Activated CD8-positive, alpha-beta memory T cell treated with anti-CD3 and anti-CD28 coated beads for 48 hours (primary cell): ENCODE measurements around the gene SLC44A4.
A peak's percentile ranks its signal among the peaks of the same experiment; 100 is the strongest.
"Not testable (repeated sequence)": the region's sequence is repeated elsewhere in the genome, so short reads cannot be mapped to it uniquely, and the experiment has no call there.

ENCODE experiments used
- DNase-seq, 3 experiments: peaks; one replicate each; pipeline ENCODE4 v3.0.0-alpha.2; 2020; ENCODE audit warnings: low read depth in 2 of 3, low spot score in 2 of 3

SLC44A4 gene

GRCh38 chr6:31860349-31860748, 18.4 kb downstream of the SLC44A4 start:
- no peak for DNase-seq

DNA sequence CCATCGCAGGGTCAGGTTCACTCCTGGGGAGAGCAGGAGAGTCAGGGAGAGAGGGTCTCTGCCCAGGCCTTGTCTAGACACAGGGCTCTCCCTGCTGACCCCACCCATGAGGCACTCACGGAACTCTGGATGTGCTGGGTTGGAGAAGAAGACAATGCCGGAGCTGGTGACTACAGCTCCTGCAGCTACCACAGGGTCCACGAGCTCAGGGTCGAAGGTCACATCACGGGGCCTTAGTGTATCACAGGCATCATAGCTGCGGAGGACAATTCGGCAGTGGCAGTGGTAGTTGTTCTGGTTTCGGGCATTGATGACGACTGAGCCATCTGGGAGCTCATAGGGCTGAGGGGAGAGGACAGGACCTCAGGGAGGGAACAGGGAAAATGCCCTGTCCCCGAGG, 18.9 kb downstream of the SLC44A4 start:
- no peak for DNase-seq

DNA sequence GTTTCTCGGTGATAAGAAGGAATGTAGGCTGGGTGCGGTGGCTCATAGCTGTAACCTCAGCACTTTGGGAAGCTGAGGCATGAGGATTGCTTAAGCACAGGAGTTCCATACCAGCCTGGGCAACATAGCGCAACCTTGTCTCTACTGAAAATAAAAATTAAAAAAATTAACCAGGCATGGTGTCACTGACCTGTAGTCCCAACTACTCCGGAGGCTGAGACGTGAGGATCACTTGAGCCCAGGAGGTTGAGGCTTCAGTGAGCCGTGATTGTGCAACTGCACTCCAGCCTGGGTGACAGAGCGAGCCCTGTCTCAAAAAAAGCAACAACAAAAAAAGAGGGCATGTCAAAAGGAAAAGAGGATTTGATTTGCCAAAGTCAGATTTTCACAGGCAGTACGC, 20.1 kb downstream of the SLC44A4 start:
- no peak for DNase-seq

DNA sequence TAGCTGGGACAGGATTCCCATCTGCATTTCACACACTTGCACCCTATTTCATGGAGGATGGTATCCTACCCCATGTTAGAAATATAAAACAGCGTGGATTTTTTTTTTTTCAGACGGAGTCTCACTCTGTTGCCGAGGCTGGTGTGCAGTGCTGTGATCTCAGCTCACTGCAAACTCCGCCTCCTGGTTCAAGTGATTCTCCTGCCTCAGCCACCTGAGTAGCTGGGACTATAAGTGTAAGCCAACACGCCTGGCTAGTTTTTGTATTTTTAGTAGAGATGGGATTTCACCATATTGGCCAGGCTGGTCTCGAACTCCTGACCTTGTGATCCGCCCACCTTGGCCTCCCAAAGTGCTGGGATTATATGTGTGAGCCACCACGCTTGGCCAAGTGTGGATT, 21.0 kb downstream of the SLC44A4 start:
- not testable (repeated sequence) for DNase-seq

DNA sequence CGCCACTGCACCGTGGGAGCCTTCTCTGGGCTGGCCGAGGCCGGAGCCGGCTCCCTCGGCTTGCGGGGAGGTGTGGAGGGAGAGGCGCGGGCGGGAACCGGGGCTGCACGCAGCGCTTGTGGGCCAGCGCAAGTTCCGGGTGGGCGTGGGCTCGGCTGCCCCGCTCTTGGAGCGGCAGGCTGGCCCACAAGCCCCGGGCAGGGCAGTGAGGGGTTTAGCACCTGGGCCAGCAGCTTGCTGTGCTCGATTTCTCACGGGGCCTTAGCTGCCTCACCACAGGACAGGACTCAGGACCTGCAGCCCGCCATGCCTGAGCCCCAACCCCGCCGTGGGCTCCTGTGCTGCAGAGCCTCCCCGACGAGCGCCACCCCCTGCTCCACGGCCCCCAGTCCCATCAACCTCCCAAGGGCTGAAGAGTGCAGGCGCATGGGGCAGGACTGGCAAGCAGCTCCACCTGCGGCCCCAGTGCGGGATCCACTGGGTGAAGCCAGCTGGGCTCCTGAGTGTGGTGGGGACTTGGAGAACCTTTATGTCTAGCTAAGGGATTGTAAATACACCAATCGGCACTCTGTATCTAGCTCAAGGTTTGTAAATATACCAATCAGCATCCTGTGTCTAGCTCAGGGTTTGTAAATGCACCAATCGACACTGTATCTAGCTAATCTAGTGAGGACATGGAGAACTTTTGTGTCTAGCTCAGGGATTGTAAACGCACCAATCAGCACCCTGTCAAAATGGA, 26.6 kb downstream of the SLC44A4 start:
- not testable (repeated sequence) for DNase-seq

GRCh38 chr6:31851485-31851832, 27.3 kb downstream of the SLC44A4 start:
- no peak for DNase-seq

GRCh38 chr6:31850765-31851484, 27.9 kb downstream of the SLC44A4 start:
- DNase-seq = no peak

- no peak for DNase-seq
Measured at GRCh38 chr6:31847276-31847978, 31.4 kb downstream of the SLC44A4 start.

- DNase-seq = no peak
Measured at GRCh38 chr6:31844507-31844906, 34.3 kb downstream of the SLC44A4 start.

- no peak for DNase-seq
Measured at GRCh38 chr6:31842053-31842452, 36.7 kb downstream of the SLC44A4 start.

DNA sequence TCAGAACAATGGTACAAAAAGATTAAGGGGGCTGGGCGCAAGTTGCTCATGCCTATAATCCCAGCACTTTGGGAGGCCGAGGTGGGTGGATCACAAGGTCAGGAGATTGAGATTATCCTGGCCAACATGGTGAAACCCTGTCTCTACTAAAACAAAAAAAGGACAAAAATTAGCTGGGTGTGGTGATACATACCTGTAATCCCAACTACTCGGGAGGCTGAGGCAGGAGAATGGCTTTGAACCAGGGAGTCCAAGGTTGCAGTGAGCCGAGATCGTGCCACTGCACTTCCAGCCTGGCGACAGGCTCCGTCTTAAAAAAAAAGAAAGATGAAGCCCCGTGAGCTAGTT, 39.0 kb downstream of the SLC44A4 start:
- not testable (repeated sequence) for DNase-seq

GRCh38 chr6:31838968-31839367, 39.8 kb downstream of the SLC44A4 start:
- DNase-seq = no peak

DNA sequence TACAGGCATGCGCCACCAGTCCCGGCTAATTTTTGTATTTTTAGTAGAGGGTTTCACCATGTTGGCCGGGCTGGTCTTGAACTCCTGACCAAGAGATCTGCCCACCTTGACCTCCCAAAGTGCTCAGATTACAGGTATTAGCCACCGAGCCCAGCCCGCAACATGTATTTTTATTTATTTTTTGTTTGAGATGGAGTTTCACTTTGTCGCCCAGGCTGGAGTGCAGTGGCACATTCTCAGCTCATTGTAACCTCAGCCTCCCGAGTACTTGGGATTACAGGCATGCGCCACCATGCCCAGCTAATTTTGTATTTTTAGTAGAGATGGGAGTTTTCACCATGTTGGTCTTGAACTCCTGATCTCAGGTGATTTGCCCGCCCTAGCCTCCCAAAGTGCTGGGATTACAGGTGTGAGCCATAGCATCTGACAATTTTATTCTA, 40.7 kb downstream of the SLC44A4 start:
- not testable (repeated sequence) for DNase-seq

DNA sequence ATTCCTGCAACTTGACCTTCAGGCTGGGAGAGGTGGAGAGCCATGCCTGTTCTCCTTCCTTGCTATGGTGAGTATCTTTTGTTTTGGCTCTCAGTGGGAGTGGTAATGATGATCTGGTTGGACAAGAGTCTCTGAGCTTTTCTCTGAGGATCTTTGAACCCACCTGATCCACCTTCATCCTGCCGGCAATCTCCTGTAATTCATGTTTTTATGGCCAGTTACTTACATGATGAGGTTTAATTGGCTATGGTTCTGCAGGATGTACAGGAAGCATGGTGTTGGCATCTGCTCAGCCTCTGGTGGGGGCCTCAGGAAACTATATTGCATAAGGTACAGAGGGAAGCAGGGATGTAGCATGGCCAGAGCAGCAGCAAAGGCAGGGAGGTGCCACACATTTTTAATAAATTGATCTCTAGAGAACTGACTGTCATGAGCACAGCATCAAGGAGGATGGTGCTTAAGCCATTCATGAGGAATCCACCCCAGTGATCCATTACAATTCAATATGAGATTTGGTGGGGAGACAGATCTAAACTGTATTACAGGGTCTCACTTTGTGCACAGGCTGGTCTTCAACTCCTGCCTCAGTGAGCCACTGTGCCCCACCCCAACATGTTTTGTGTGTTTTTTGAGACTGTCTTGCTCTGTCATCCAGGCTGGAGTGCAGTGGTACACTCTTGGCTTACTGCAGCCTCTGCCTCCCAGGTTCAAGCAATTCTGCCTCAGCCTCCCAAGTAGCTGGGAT, 41.3 kb downstream of the SLC44A4 start:
- DNase-seq = no peak

DNA sequence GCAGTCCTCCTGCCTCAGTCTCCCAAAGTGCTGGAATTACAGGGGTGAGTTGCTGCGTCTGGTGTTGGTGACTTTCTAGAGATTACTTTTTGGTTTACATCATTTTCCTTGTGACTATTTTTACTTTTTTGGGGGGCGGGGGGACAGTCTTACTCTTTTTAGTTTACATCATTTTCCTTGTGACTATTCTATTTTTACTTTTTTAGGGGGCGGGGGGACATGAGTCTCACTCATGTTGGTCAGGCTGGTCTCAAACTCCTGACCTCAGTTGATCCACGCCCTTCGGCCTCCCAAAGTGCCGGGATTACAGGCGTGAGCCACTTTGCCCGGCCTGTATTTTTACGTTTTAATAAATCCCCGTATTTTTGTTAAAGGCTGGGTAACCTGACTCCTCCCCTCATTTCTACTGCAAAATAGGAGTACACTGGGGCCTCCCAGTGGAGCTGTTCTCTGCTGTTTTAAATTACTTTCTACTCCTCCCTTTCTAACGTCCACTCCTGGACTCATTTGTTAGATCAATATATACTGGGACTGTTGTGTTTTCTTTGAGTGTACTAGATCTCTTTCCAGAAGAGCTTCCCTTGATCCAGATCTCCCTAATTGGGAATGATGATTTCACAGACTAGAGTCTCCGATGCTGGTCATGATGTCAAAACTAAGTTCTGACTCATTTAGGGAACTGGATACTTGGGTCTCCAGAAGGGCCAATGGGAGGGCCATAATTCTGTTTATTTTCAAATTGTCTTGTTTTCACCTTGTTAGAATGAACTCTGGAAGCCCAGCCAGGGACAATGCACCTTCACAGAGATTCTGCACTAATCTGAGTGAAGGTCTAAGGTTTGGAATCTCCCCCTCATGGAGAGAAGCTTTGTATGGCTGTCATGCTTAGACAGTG, 42.1 kb downstream of the SLC44A4 start:
- DNase-seq = no peak

- DNase-seq = no peak
Measured at GRCh38 chr6:31836047-31836473, 42.7 kb downstream of the SLC44A4 start.

DNA sequence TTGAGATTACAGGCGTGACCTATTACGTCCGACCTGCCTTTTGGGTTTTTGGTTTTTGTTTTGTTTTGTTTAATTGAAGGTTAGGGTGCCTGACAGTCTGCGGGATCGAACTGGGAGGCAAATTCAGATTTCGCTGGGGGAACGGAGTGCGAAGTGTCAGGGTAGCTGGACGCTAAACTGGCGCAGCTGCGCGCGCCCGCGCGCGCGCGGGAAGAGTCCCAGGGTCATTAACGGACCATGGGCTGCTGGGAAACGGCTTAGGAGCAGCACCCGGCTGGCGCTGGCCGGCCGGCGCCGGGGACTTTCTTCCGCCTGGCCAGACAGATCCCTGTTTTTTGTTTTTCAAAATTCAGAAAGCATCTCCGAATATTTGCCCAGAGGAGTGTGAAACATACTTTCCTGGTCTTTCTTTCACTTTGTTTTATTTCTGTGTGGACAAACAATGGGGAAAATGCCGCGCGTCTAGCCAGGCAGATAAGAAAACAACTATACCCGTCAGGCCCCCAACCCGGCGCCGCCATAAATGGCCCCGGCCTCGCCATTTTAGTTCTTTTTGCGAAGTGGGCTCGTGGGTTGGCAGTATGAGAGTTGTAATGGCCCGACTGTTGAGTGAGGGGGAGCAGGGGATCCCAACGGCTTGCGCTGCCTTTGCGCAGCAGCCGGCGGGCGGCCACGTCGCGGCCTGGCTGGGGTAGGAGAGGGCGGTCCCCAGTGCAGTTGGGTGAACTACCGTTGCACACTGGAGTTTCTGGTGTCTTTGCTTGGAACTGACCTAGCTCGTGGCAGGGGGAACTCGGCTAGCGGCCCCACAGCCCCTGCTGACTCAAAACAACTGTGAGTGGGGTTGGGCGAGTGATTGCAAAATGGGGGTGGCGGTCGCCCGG, 44.2 kb downstream of the SLC44A4 start:
- peak; percentile 64 to 85 (median 80) for DNase-seq

DNA sequence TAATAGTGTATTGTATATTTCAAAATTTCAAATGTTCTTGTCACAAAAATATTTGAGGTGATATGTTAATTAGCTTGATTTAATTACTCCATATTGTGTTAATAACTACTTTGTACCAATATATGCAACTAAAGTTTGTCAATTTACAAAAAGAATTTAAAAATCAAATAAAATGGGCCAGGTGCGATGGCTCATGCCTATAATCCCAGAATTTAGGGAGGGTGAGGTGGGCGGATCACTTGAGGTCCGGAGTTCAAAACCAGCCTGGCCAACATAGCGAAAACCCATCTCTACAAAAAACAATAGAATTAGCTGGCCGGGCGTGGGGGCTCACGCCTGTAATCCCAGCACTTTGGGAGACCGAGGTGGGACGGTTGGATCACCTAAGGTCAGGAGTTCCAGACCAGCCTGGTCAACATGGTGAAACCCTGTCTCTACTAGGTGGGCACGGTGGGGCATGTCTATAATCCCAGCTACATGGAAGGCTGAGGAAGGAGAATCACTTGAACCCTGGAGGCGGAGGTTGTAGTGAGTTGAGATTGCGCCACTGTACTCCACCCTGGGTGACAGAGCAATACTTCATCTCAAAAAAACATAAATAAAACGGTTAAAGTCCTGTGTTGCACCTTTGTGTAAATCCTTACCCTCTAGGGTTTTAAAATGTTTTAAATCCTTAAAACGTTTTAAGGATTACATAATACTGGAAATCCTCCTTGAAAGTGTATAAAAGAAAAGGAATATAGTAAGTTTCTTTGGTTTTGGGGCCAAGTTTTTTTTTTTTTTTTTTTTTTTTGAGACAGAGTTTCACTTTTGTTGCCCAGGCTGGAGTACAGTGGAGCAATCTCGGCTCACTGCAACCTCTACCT, 47.2 kb downstream of the SLC44A4 start:
- no peak for DNase-seq
